H9 (cell line): Measurements from ENCODE around the gene ENTPD1. TPM values are rescaled to one million over a fixed set of nuclear protein-coding genes. Genes with fewer than 3 reads are reported as not detected.

ENCODE experiments used
- DNase-seq: peaks from one replicate; pipeline ENCODE4 v3.0.0-alpha.2; 2017
- H2AFZ ChIP-seq: one replicate; pipeline ENCODE4 v1.6.1; 2013; ENCODE audit warnings: mild to moderate bottlenecking, low read length, control low read depth, moderate library complexity
- H2AK5ac ChIP-seq: 2 replicates; pipeline ENCODE4 v1.6.1; 2013; ENCODE audit warnings: low read length, control low read depth, mixed read lengths; ENCODE audit not compliant: insufficient read length
- H2BK120ac ChIP-seq: one replicate; pipeline ENCODE4 v1.6.1; 2013; ENCODE audit warnings: low read depth, mild to moderate bottlenecking, low read length, control low read depth, inconsistent platforms; ENCODE audit not compliant: poor library complexity, severe bottlenecking
- H2BK12ac ChIP-seq: 2 replicates; pipeline ENCODE4 v1.6.1; 2013; ENCODE audit warnings: low read length, control low read depth, mixed read lengths, low read depth; ENCODE audit not compliant: insufficient read length
- H2BK15ac ChIP-seq: 2 replicates; pipeline ENCODE4 v1.6.1; 2013; ENCODE audit warnings: low read depth, low read length, control low read depth
- H2BK20ac ChIP-seq: one replicate; pipeline ENCODE4 v1.6.1; 2013; ENCODE audit warnings: low read depth, mild to moderate bottlenecking, low read length, control low read depth, inconsistent platforms; ENCODE audit not compliant: poor library complexity, severe bottlenecking
- H2BK5ac ChIP-seq: 2 replicates; pipeline ENCODE4 v1.6.1; 2013; ENCODE audit warnings: low read length, control low read depth, mixed read lengths; ENCODE audit not compliant: insufficient read length
- H3K14ac ChIP-seq: 2 replicates; pipeline ENCODE4 v1.6.1; 2013; ENCODE audit warnings: low read length, control low read depth; ENCODE audit not compliant: insufficient read depth
- H3K18ac ChIP-seq: 2 replicates; pipeline ENCODE4 v1.6.1; 2013; ENCODE audit warnings: low read depth, mild to moderate bottlenecking, mixed read lengths, low read length, control low read depth; ENCODE audit not compliant: insufficient read length
- H3K23ac ChIP-seq: 2 replicates; pipeline ENCODE4 v1.6.1; 2013; ENCODE audit warnings: low read length, control low read depth, mixed read lengths, low read depth; ENCODE audit not compliant: insufficient read length
- H3K23me2 ChIP-seq: 2 replicates; pipeline ENCODE4 v1.6.1; 2013; ENCODE audit warnings: low read depth, mild to moderate bottlenecking, mixed read lengths, low read length, control low read depth; ENCODE audit not compliant: insufficient read length, poor library complexity, severe bottlenecking
- H3K27ac ChIP-seq: 2 replicates; pipeline ENCODE4 v1.5.1; 2013; ENCODE audit warnings: low read length, control low read depth, mixed read lengths, low read depth; ENCODE audit not compliant: insufficient read length
- H3K27me3 ChIP-seq: 2 replicates; pipeline ENCODE4 v1.6.1; 2013; ENCODE audit warnings: low read length, control low read depth, inconsistent platforms; ENCODE audit not compliant: insufficient read depth
- H3K4ac ChIP-seq: 2 replicates; pipeline ENCODE4 v1.6.1; 2013; ENCODE audit warnings: low read depth, mild to moderate bottlenecking, control low read depth, inconsistent platforms, low read length, moderate library complexity
- H3K4me1 ChIP-seq: 2 replicates; pipeline ENCODE4 v1.6.1; 2013; ENCODE audit warnings: low read length, control low read depth, inconsistent platforms; ENCODE audit not compliant: insufficient read depth
- H3K4me2 ChIP-seq: 2 replicates; pipeline ENCODE4 v1.6.1; 2013; ENCODE audit warnings: low read length, control low read depth, mixed read lengths; ENCODE audit not compliant: insufficient read length, insufficient read depth
- H3K56ac ChIP-seq: 2 replicates; pipeline ENCODE4 v1.6.1; 2013; ENCODE audit warnings: low read depth, mild to moderate bottlenecking, mixed read lengths, low read length, control low read depth; ENCODE audit not compliant: insufficient read length
- H3K79me1 ChIP-seq: 2 replicates; pipeline ENCODE4 v1.6.1; 2013; ENCODE audit warnings: low read depth, mild to moderate bottlenecking, moderate library complexity, low read length, control low read depth, inconsistent platforms; ENCODE audit not compliant: insufficient read depth, poor library complexity, severe bottlenecking
- H3K79me2 ChIP-seq: 2 replicates; pipeline ENCODE4 v1.6.1; 2013; ENCODE audit warnings: low read length, control low read depth, inconsistent platforms; ENCODE audit not compliant: insufficient read depth
- H3K9ac ChIP-seq: 2 replicates; pipeline ENCODE4 v1.6.1; 2013; ENCODE audit warnings: low read length, control low read depth, mixed read lengths; ENCODE audit not compliant: insufficient read length; ENCODE audit errors: extremely low read depth
- H3K9me3 ChIP-seq: one replicate; pipeline ENCODE4 v1.6.1; 2013; ENCODE audit warnings: low read depth, low read length, inconsistent platforms; ENCODE audit not compliant: control insufficient read depth
- H3T11ph ChIP-seq: one replicate; pipeline ENCODE4 v1.6.1; 2013; ENCODE audit warnings: mild to moderate bottlenecking, low read length, control low read depth, inconsistent platforms
- H4K20me1 ChIP-seq: one replicate; pipeline ENCODE4 v1.6.1; 2013; ENCODE audit not compliant: control insufficient read depth, insufficient read length, insufficient read depth
- H4K5ac ChIP-seq: 2 replicates; pipeline ENCODE4 v1.6.1; 2013; ENCODE audit warnings: low read depth, mild to moderate bottlenecking, mixed read lengths, low read length, control low read depth; ENCODE audit not compliant: insufficient read length
- H4K8ac ChIP-seq: replicated peaks from 2 replicates; pipeline ENCODE4 v1.6.1; 2013; ENCODE audit warnings: low read length, control low read depth, mixed read lengths, low read depth; ENCODE audit not compliant: insufficient read length
- H4K91ac ChIP-seq: 2 replicates; pipeline ENCODE4 v1.6.1; 2013; ENCODE audit warnings: low read depth, mild to moderate bottlenecking, moderate library complexity, mixed read lengths, low read length, control low read depth; ENCODE audit not compliant: insufficient read length
- H3K27ac Mint-ChIP-seq, 3 experiments: 2 replicates in 2 of 3; 3 replicates in 1 of 3; pipeline ENCODE4 v1.8.0; 2020 to 2021; ENCODE audit warnings: mixed read lengths in 3 of 3, mild to moderate bottlenecking in 1 of 3, moderate library complexity in 1 of 3
- H3K27me3 Mint-ChIP-seq: 2 replicates; pipeline ENCODE4 v1.8.0; 2021; ENCODE audit warnings: low read depth, mild to moderate bottlenecking, moderate library complexity, mixed read lengths
- H3K36me3 Mint-ChIP-seq, 3 experiments: 2 replicates in 2 of 3; 3 replicates in 1 of 3; pipeline ENCODE4 v1.8.0; 2020 to 2021; ENCODE audit warnings: low read depth in 3 of 3, mixed read lengths in 3 of 3; ENCODE audit not compliant: insufficient read depth in 1 of 3
- H3K4me1 Mint-ChIP-seq, 2 experiments: 2 replicates each; pipeline ENCODE4 v1.8.0; 2020; ENCODE audit warnings: mixed read lengths in 2 of 2
- H3K4me3 Mint-ChIP-seq, 2 experiments: 2 replicates in 1 of 2; 3 replicates in 1 of 2; pipeline ENCODE4 v1.8.0; 2020 to 2021; ENCODE audit warnings: mild to moderate bottlenecking in 2 of 2, mixed read lengths in 2 of 2, moderate library complexity in 1 of 2
- H3K9me3 Mint-ChIP-seq, 2 experiments: 2 replicates in 1 of 2; 3 replicates in 1 of 2; pipeline ENCODE4 v1.8.0; 2020; ENCODE audit warnings: mild to moderate bottlenecking in 2 of 2, mixed read lengths in 2 of 2, moderate library complexity in 1 of 2
- WGBS: extraction: QIAGEN DNeasy Blood & Tissue Kit; methylation state at CpG from one replicate; pipeline ENCODE4 v1.1.7; 2013; ENCODE audit warnings: missing lambda C conversion rate, low lambda C conversion rate, mixed read lengths; ENCODE audit not compliant: insufficient read length; ENCODE audit errors: extremely low coverage; 5-methylcytosine and 5-hydroxymethylcytosine counted together
- total RNA-seq: library from RNA; stranded (reverse); gene quantifications from 2 replicates; pipeline ENCODE4 v1.2.1, GENCODE V29; 2021
- TF ChIP-seq, protein P1 (sequence below): fragments of 200-600 bp; sonication (generic); conservative IDR thresholded peaks from 3 replicates; pipeline ENCODE4 v1.8.0; 2021; ENCODE audit warnings: antibody characterized with exemption, mild to moderate bottlenecking

ENTPD1 gene
- total RNA-seq, 1 experiment from 2014 or later = 1.9 TPM

DNA sequence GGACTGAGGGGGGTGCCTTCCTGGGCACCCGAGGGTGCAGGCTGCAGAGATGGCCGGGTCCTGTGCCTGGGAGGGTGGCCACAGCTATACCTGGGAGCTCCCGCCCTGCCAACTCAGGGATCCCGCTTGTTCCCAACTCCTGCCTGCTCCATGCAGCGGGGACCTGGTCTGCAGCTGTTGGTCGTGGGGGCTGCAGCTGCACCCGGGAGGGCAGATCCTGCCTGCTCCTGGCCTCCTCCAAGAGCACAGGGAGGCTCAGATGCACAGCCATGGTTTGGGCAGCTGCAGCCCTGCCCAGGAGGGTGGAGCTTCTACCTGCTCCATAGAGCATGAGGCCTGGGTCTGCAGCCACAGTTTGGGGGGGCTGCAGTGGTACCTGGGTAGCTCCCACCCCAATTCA, 49.0 kb upstream of the ENTPD1 start:
- Histone ChIP-seq H4K20me1 (no peaks in the 10 kb centered on the region), H3K56ac (no peak overlapping the region), H3K79me1 (no peaks in the 10 kb centered on the region), H3K27me3 (no peaks in the 10 kb centered on the region), H2BK5ac (no peak overlapping the region), H4K8ac (no peak overlapping the region), H2BK12ac (no peak overlapping the region), H3K23me2 (no peaks in the 10 kb centered on the region), H3K4me1 (no peaks in the 10 kb centered on the region), H3K9ac (no peak overlapping the region), H3K23ac (no peak overlapping the region), H3K18ac (no peak overlapping the region), H4K5ac (no peak overlapping the region), H3K27ac (no peak overlapping the region), H2AK5ac (no peak overlapping the region), H3K14ac (no peak overlapping the region), H2BK20ac (no peak overlapping the region), H4K91ac (no peak overlapping the region), H3K79me2 (no peaks in the 10 kb centered on the region), H3K9me3 (no peaks in the 10 kb centered on the region), H2AFZ (no peak overlapping the region), H2BK15ac (no peak overlapping the region), H3T11ph (no peak overlapping the region), H3K4me2 (no peak overlapping the region), H2BK120ac (no peak overlapping the region), H3K4ac (no peak overlapping the region)
- H3K27me3 Mint-ChIP-seq = no peaks in the 10 kb centered on the region
- no peak overlapping the region for H3K4me3 Mint-ChIP-seq
- peaks cover 9 to 10% of the 10 kb centered on the region in 2 experiments for H3K9me3 Mint-ChIP-seq
- WGBS = no CpG with 5 or more reads among the region's 7 CpGs
- no peak for DNase-seq
- no peaks in the 10 kb centered on the region for H3K4me1 Mint-ChIP-seq
- TF ChIP-seq, protein P1, sequence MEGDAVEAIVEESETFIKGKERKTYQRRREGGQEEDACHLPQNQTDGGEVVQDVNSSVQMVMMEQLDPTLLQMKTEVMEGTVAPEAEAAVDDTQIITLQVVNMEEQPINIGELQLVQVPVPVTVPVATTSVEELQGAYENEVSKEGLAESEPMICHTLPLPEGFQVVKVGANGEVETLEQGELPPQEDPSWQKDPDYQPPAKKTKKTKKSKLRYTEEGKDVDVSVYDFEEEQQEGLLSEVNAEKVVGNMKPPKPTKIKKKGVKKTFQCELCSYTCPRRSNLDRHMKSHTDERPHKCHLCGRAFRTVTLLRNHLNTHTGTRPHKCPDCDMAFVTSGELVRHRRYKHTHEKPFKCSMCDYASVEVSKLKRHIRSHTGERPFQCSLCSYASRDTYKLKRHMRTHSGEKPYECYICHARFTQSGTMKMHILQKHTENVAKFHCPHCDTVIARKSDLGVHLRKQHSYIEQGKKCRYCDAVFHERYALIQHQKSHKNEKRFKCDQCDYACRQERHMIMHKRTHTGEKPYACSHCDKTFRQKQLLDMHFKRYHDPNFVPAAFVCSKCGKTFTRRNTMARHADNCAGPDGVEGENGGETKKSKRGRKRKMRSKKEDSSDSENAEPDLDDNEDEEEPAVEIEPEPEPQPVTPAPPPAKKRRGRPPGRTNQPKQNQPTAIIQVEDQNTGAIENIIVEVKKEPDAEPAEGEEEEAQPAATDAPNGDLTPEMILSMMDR = no peak
- peaks cover 0 to 9% (median 0%) of the 10 kb centered on the region in 3 experiments; a peak in 2 of 7 replicates for H3K36me3 Mint-ChIP-seq
- no peak overlapping the region for H3K27ac Mint-ChIP-seq
